DMS153 (cell line): ENCODE measurements around the gene TRPC4AP.
"Not testable (repeated sequence)": the region's sequence is repeated elsewhere in the genome, so short reads cannot be mapped to it uniquely, and the experiment has no call there.

Experiments used
- DNase-seq: peaks from one replicate; lab custom pipeline; 2025; lab: John Stamatoyannopoulos, UW

Gene TRPC4AP

DNA sequence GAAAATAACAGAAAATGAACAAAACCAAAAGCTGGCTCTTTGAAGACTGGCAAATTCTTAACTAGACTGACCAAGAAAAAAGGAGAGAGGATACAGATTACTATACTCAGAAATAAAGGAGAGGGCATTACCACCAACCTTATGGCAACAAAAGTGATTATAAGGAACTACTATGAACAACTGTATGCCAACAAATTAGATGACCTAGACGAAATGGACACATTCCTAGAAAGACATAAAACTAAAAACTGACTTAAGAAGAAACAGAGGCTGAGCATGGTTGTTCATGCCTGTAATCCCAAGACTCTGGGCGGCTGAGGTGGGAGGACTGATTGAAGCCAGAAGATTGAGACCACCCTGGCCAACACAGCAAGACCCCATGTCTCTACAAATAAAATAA, 33.5 kb downstream of the TRPC4AP start:
- DNase-seq = no peak

DNA sequence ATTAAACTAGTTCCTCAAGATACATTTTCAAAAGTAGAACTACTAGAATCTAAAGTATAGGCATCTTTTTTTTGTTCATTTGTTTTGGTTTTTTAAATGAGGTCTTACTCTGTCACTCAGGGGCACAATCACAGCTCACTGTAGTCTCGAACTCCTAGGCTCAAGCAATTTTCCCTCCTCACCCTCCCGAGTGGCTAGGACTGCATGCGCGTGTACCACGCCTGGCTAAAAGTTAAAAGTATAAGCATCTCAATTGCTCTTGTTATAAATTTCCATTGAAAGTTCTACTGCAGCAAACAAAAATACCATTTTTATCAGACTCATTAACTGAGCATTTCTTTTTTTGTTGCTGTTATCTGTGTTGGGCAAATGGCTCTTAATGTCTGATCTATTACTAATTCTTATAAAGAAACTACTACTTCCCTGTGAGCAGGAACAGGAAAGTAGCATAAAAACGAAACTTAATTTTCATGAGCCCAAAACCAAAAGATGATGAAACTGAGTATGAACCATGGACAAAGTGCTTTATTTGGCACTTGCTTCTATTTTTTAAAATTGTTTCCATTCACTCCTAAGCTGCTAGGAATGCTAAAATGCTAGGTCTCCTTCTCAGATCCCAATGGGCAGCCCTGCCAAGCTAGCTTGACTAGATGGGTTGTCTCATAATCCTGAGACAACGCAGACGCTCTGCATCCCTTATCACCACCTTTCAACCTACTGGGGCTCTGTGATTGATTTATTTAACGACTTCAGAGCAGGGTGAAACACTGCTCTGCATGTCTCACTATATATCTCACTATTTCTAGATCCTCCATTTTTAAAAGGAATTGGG, 36.9 kb downstream of the TRPC4AP start:
- no peak for DNase-seq

DNA sequence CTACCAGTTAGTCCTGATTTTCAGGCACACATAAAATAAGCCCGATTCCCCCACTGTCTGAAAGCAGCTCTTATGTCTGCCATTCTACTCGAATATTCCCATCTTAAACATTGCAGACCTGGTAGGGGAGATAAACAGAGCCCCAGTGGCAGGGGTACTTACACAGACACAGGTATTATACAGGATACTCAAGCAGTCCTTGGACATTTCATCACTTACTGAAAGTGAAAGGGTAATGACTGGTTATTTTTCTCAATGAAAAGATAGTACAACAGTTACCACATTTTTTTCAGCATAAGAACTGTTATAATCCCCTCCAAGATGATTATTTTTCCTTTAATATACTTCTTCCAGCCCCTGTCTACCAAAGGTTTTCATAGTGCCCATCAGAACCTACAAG, 37.8 kb downstream of the TRPC4AP start:
- DNase-seq = no peak

DNA sequence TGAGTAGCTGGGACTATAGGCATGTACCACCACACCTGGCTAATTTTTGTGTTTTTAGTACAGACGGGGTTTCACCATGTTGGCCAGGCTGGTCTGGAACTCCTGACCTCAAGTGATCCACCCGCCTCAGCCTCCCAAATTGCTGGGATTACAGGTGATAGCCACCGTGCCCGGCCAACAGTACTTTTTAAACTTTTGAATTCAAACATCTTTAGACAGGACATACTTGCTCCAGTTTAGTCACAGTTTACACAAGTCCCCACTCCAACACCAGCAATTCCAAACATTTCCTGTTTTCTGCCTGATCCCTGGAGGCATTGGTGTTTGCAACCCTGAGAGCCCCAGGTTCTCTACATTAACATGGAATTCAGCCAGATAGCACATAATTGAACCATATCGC, 40.0 kb downstream of the TRPC4AP start:
- not testable (repeated sequence) for DNase-seq

- no peak for DNase-seq
Observed at GRCh38 chr20:35049776-35050352, 42.7 kb downstream of the TRPC4AP start.

DNA sequence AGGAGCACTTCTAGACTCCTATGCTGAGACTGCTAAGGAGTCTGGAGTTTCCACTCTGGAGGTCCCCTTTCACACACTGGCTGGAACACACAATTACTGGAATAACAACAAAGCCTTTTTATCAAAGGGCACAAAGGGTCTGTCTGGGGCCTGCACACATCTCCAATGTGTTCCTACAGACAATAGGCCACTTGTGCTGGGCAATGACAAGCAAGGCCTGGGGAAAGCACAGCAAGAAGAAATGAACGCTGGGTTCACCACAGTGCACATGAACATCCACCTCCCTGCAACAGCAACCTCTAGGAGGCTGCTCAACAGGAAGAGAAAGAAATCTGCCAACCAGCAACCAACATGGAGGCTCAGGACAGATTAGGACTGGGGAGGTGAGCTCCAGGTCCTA, 43.9 kb downstream of the TRPC4AP start:
- DNase-seq = no peak

DNA sequence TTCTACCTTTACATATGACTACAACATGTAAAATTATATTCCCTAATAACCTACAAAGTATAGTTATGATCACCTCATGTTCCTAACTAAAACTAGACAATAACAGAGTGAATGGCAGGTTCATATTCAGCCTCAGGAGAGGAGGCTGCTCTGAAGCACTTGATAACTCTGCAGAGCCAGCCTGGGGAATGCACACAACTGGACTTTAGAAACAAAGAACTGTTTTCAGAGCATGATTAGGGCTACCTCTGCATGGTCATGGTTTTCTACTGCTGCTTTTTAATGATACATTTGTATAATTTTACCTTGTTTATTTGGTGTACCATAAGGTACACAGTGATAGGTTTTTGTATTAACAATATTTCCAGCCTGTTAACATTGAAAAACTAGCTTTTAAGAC, 50.3 kb downstream of the TRPC4AP start:
- DNase-seq = no peak

GRCh38 chr20:35040646-35041045, 52.0 kb downstream of the TRPC4AP start:
- no peak for DNase-seq

DNA sequence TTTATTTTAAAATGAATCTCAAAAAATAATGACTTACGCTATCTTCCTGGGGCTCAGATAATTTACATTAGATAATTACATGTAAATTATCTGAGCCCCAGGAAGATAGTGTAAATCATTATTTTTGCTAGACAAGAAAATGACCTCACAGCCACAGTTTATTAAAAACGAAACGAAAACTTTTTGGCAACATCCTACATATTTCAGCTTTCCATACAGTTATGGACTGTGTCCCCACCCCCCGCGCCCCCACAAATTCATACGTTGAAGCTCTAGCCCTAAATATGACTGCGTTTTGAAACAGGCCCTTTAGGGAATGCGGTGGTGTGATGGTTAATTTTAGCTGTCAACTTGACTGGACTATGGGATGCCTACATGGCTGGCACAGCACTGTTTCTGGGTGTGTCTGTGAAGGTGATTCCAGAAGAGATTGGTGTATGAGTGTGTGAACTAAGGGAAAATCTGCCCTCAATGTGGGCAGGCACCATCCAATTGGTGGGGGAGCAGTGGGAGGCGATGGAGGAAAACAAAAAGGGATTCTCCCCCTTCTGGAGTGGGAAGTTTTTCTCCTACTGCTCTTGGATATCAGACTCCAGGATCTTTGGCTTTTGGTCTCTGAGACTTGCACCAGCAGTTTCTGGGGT, 52.6 kb downstream of the TRPC4AP start:
- no peak for DNase-seq

GRCh38 chr20:35039146-35039545, 53.5 kb downstream of the TRPC4AP start:
- no peak for DNase-seq

DNA sequence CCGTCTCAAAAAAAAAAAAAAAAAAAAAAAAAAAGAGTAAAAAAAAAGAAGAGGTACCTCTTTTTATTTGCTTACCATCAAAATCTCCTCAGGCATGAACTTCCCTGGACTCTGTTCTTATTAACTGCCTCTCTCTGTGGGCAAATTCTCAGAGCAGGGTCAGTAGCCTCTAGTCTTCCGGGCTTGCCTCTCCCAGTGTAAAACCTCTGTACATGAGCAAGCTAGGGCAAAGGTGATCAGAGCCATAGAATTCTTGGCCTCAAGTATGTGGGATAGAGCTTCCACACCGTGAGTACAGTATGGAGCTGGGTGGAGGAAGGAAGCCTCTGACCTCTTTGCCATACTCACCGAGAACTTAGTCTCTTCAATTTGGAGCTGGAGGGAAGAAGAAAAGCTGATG, 58.5 kb downstream of the TRPC4AP start:
- DNase-seq = no peak

DNA sequence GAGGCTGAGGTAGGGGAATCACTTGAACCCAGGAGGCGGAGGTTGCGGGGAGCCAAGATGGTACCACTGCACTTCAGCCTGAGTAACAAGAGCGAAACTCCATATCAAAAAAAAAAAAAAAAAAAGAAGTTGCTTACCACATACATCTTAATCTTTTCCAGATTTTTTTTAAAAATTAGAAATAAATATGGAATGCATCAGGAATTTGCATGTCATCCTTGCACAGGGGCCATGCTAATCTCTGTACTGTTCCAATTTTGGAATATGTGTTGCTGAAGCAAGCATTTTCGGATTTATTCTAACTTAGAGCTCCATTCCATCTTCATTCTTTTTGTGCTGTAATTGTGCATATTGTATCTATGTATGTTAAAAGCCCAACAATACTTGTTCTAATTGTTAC, 62.5 kb downstream of the TRPC4AP start:
- no peak for DNase-seq

GRCh38 chr20:35027301-35027700, 65.3 kb downstream of the TRPC4AP start:
- DNase-seq = no peak

GRCh38 chr20:35025116-35025515, 67.5 kb downstream of the TRPC4AP start:
- no peak for DNase-seq

GRCh38 chr20:35023624-35024023, 69.0 kb downstream of the TRPC4AP start:
- DNase-seq = no peak

DNA sequence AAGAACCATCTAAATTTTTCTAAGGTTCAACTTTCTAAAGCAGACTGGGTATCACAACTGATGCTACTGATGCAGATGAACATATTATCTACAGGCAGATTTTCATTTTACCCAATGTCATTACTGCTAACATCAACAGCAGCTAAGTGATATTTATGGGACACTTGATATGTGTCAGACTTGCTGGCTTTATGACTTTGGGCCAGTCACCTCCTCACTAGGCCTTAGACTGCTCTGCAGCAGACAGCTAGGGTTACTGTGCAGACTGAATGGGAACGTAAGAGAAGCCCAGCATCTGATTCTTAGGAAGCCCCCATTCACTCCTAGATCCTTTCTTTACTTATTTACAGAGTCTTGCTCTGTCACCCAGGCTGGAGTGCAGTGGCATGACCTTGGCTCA, 70.8 kb downstream of the TRPC4AP start:
- no peak for DNase-seq

DNA sequence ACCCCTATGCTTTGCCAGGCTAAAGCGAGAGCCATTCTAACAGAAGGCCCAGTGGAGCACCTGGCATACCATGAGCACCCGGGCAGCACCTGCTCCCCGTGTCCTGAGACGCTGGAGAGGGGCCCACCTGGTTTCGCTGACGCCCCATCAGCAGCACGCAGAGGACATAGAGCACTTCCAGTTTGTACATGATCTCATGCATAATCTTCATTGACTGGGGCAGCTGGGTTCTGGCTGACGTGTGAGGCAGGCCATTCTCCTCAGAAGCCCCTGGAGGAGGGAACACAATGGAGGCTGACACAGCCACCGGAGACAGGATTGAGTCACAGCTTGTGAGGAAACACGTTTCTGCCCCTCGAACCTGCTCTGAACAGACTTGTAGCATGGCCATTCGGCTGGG, 71.5 kb downstream of the TRPC4AP start:
- DNase-seq = no peak

DNA sequence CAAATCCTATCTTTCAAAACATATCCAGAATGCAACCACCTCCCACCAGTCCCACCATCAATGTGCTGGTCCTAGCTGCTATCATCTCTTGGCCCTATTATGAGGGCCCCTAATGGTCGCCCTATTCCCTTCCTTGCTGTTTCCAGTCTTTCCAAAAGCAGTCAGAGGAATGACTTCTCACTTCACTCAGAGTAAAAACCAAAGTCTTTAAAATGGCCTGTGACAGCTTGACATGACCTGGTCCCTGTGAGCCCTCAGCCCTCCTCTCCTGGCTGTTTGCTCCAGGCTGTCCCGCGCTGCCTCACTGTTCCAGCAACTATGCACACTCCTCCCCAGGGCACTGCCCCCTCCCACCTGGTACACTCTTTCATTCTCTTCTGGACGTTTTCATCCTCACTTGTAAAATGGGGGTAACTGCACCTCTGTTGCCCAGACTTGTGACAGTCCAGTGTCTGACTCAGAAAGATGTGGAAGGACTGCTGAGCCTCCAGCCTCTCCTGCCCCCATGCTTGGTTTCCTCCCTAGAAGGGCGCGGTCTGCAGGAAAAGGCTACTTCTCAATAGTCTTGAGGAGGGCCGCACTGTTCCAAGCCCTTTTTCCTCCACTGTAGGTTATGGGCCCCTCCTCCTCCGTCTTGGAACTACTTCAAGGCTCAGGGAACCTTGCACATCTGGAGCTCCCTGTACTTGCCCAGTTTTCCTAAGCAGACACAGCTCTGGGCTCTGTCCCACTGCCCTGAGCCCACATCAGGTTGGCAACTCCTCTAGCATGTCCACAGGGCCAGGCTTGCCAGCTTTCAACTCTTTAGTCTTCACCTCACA, 72.3 kb downstream of the TRPC4AP start:
- DNase-seq = no peak

DNA sequence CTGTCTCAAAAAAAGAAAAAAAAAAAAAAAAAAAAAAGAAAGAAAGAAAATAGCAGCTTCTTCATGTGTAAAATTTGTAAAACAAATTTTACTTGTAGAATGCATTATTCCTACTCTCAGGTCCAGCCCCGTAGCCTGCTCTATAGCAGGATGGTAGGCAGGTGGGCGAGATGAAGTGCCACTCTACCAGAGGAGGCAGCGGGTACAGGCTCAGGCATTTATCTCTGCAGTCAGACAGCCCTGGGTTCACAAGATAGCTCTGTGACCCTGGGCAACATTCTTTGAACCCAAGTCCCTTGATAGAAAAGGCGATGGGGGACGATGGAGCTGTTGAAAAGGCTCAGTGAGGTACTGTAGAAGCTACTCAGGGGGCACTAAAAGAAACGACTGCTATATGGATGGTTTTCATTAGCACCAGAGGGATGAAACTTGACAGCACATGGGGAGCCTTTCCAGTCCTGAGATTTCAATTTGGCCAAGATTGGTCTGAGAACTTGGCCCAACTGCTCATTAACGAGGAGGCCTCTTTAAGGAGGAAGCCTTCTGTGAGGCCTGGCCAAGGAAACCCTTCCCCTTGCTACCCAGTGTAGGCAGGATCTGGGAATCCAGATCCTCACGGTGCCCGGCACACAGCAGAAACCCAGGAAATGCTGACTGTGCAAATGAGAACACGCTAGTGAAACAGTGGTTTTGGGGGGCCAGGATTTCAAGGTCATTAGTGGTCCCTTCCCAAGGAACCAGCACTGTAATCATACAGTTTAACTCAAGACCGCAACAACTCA, 73.8 kb downstream of the TRPC4AP start:
- DNase-seq = no peak

DNA sequence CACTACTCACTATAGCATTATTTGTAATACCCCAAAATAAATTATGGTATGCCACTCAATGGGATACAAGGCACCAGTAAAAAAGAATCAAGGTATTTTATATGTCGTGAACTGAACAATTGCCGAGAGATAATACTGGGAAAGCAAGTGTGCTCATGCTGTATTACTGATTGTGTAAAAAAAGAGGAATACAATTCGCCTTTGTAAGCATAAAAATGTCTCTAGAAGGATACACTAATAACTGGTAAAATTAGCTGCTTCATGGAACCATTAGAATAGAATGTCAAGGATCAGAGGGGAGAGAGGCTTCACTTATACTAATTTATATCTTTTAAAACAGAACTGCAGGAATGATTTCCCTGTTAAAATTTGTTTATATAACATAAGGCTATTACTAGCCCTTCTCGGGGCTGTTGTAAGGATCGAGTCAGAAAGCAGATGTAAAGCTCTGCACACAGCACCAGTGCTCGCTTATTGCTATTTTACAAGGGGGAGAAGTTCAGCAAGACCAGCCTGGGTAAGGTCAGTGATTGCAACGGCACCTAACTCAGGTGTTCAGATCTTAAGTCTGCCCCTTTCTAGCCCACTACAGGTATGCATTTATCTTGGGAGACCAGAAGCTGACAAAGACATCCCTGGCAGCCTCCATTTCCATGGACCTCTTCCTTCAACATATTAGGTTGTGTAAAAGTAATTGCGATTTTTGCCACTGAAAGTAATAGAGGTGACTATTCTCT, 75.3 kb downstream of the TRPC4AP start:
- no peak for DNase-seq

GRCh38 chr20:35015863-35016193, 76.8 kb downstream of the TRPC4AP start:
- DNase-seq = no peak
